Ammon's horn (tissue), 1 donor: ENCODE results near the gene TCN2.
A peak's percentile ranks its signal among the peaks of the same experiment; 100 is the strongest.
"Not testable (repeated sequence)": the region's sequence is repeated elsewhere in the genome, so short reads cannot be mapped to it uniquely, and the experiment has no call there.

Experiments used
- DNase-seq: peaks from one replicate; pipeline ENCODE4 v3.0.0-alpha.2; 2016; ENCODE audit warnings: low spot score

TCN2 gene

DNA sequence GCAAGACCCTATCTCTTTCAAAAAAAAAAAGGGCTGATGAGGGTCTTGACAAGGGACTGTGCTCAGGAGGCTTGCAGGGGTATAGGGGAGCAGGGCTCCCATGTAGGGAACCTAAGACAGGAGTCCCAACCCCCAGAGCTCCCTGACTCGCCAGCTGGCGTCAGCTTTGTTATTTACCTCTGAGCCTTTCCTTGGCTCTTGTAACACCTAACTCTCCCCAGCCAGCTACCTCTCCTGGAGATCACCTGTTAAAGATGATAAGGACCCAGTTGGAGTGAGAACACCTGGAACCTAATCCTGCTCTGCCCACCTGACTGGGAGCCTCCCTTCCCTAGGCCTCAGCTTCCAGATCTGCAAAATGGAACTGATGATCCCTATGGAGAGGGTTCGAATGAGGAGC lies 41.9 kb downstream of the TCN2 start:
- no peak for DNase-seq

DNA sequence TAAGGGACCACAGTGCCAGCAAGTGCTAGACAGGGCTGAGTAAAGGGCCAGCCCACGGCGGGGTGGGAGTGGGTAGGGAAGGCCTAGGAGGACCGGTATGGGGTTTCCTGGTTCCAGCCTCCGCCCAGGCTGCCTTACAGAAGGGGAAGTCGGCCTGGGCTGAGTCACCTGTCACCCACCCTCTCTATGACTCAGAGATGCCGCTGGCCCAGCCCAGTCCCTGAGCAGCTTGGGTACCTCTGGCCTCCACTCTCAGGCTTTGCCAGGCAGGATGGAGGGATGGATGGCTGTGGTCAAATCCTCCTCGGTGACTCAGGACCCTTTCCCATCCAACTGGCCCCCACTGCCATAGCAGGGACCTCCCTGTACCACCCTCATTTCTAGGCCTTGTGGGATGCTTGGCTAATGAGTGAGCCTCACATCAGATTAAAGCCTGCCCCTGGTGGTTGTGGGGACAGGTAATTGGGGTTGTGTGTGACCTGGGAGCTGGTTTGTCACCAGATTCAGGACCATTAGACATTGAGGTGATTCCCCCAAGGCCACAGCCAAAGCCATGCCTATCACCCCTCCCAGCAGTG lies 42.5 kb downstream of the TCN2 start:
- DNase-seq: no peak

DNA sequence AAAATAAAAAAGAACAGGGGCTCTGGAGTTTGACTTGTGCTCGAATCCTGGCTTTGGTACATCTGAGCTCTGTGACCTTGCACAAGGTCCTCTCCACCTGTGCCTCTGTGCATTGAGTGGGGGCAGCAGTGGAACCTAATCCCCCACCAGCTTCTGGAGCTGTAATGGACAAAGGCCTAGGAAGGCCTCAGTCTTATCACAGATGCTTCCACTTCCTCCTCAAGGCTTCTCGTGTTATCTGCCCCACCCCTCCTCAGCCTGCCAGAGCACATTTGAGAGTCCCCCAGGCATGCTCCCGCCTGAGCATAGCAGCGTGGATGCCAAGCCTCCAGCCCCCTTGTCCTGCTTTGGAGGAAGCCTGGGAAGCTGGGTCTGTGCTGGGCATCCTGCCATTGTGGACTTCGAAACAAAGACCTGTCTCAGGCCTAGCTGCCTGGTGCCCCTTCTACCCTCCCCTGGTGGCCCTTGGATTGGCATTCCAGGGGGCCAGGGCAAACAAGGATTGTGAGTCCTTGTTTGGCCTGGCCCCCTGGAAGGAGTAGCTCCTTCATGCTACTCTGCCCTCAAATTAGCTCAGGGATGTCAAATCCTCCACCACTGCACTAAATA lies 43.6 kb downstream of the TCN2 start:
- DNase-seq: peak; percentile 87

DNA sequence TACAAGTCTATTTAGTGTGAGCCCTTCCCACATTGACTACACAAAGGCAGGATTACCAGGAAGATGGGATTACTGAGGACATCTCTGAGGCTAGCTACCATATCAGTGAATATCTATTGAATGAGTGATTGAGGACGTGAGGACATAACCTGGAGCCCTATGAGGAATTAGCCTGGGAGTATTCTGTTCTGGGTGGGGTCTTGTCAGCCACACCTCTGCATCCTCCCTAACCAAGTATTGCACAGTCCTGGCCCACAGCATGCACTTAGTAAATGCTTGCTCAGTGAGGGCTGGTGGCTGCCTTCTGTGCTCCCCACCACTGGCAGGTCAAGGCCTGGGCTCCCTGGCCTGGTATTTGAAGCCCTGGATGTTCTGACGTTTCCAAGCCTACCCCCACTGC lies 45.9 kb downstream of the TCN2 start:
- no peak for DNase-seq

DNA sequence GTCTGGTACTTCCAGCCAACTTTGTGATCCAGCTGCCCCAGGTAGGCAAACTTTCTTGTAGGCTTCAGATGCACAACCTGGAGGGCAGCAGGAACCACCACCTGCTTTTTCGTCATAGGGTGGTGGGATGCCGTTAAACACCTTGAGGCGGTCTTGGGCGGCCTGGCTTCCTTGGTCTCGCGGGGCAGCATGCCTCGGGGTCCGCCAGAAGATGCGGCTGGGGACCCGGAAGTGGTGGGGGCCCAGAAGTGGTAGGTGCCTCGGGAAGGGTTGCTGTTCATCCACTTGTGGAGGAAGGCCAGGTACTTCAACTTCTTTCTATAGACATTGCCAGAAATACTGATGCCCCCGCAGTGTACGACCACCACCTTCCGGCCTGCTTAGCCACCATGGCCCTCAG lies 47.4 kb downstream of the TCN2 start:
- no peak for DNase-seq

DNA sequence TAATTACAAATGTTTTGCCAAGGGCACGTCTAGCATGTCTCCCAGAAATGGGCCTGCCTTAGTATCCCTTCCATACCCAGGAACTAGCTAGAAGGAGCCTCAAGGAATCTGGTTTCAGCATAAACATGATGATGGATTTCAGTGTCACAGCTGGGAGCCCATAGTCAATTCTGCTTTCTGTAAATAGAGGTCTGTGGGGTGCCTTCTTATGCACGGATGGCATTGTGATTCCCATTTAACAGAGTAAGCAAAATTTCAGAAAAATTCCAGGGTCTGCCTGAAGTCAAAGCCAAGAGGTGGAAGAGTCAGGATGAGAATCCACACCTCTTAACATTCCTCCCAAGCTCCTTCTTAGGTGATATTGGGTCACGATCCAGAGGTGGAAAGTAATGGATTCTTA lies 48.6 kb downstream of the TCN2 start:
- no peak for DNase-seq

DNA sequence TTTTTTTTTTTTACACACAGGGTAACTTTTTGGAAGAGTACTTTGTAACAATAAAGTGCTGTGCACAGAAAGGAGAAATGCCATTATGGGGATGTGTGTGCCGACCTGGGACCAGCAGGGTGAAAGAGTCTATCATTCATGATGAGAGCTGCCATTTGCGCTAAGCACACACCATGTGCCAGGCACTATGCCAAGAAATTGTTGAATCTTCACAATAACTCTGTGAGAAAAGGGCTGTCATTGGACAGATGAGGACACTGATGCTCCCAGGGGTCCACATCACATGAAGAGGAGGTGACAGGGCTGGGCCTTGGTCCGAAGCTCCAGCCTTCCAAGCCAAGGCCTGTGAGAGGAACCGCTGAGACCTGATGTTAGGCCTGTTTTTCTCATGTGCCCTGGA lies 55.1 kb downstream of the TCN2 start:
- no peak for DNase-seq

DNA sequence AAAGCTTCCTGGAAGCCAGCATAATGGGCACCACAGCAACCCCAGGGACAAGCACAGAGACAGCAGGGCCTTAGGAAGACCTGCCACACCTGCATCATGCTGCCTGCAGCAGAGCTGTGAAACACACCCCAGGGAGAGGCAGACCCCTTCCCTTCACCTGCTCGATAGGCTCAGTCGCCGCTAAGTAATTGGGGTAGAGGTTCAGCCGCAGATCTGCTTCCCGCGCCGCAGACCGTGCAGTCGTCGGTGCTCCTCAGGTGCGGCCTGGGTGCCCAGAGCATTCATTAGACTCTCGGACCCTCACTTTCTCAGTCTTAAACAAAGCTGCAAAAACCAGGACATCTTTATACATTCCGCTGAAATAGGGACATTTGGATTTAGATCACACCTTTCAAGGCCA lies 57.8 kb downstream of the TCN2 start:
- DNase-seq: no peak

DNA sequence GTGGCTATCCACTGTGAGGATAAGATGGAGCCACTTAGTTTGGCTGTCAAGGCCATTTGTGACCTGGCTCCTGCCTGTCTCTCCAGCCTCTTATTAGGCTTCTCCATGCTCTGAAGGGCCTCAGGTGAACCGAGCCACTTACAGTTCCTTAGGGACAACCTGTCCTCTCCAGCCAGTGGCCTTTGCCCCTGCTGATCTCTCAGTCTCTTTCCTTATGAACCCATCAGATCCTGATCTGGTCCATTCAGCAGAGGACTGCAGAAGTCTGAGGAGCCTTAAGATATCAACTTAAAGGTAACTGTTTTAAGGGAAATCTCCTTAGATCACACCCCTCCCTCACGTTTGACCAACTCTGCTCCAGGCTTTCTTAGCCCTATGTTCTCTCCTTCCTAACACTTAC lies 58.3 kb downstream of the TCN2 start:
- no peak for DNase-seq

DNA sequence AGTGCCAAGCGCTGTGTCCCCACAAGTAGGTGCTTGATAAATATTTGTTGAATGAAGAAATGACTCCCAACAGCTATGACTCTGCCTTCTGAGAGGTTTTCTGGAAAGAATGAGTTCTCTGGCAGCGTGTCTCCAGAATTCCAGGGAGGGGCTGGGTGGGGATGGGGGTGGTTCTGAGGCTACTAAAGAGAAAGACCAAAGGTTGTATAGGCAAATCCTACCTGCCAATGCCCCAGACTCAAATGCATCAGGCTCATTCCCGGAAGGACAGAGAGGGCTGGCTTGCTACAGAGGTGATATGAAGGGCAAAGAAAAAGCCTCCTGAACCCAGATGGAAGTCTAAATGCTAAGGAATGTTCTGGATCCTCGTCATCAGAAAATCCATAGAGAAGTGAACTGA lies 58.8 kb downstream of the TCN2 start:
- no peak for DNase-seq

DNA sequence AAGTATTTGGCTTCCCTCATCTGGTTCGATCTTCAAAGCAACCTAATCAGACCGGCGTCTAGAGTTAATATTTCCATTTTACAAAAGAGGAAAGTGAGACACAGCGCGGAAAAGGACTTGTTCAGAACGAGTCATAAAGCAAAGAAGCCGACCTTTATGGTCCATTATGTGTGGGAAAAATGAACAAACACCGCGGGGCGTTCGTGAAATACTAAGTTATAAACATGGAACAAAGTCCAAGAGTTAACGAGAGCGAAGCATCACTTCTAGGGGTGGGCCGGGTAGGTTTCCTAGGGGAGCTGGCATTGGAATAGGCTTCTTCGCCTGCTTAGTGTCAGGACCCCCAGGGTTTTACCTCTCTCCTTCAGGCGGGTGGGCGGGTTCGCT lies 60.1 kb downstream of the TCN2 start:
- no peak for DNase-seq

DNA sequence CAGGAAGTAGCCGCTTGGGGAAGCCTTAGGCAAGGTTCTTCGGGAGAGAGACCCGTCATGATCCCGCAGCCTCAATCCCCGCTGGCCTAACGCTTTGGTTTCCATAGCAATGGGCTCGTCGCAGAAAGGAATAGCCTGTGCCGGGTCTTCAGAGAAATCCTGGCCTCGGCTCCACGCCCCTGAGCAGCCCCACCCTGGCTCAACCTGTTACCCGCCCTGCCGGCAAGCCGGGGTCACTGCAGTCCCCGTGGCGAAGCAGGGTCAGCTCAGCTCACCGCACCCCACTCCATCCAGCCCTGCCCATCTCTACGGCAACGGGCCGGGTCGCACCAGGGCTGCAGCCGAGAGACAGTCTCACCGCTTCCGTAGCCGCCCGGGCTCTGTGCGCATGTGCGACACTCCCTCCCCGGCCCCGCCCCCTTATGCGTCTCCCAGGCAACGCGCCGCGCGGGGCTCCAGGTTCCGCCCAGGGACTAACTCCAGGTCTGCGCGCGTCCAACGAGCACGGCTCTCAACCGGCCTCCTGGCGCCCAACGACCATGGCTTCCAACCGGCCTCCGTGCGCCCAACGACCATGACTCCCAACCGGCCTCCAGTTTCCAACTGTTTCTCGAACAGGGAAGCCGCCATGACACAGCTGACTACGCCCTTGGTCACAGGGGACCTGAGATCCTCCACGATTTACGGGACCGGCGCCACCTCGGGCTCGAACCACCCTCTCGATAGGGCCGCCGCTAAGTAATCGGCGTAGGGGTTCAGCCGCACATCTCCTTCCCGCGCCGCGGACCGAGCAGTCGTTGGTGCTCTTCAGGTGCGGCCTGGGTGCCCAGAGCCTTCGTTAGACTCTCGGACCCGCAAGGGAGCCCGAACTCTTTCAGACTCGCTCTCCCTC lies 60.8 kb downstream of the TCN2 start, which contains the start of gene DUSP18:
DUSP18 (minus strand) TSS at position 382 of the 892 bp plus-strand sequence. CDS start 3,872 bp downstream, outside the sequence.
- DNase-seq: peak; percentile 94

DNA sequence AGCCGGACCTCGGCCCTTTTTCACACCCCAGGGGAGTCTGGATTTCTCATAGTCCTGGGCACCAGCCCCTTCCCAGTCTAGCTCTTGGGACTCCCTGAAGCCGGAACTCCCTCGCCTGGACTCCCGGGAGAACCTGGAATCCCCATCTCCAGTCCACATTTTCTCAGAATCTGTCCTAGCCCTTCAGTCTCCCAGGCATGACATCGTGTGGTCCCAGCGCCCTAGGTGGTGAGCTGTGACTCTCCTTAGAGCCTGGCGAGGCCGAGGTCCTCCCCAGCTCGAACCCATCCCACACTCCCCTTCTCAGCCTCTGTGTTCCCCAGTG lies 61.4 kb downstream of the TCN2 start:
- no peak for DNase-seq

DNA sequence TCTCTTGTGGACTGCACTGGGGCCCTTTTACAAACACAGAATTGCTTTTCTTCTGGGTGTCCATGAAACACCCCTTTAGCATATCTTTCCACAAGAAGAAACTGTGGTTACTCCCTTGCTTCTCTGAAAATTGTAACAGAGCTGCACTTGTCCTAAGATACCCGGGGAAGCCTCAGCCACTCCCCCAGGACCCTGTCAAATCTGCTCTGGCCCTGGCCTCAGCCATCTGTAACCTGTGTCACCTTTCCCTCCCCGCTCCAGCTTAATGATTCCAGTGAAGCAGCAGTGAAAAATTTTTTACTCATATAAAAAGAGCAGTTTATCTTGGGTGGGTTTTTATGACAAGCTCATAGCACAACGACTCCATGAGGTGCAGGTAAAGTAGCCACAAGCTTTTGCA lies 64.1 kb downstream of the TCN2 start:
- DNase-seq: no peak

DNA sequence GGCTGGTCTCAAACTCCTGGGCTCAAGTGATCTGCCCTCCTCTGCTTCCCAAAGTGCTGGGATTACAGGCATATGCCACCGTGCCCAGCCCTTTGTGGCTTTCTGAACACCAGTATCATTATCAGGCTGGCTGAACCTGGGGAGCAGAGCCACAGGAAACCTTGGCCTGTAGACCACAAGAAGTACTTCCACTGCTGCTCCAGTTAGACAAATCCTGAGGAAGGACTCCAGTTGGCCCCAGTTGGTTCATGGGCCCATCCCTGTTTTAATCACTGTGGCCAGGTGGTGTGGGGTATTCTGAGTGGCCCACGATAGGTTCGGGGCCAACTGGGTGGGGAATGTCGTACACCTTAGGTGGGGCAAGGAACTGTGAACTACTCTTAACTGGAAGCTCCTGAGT lies 66.2 kb downstream of the TCN2 start:
- DNase-seq: no peak

DNA sequence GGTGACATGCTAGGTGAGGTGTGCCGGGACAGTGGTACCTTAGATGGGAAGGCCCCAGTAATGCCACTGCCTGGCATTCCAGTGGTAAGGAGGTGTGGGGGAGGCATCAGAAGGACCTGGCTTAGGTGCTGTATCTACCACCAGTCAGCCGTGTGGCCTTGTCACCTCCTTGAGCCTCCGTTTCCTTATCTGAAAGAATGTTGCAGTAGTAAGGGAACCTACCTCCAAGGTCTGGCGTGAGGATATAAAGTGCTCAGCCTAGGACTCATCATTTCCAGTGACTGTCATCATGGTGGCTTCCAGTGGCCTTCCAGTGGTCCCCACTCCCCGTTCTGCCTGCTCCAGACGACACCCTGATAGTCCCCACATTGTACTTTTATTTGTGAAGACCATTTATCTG lies 67.5 kb downstream of the TCN2 start:
- DNase-seq: no peak

DNA sequence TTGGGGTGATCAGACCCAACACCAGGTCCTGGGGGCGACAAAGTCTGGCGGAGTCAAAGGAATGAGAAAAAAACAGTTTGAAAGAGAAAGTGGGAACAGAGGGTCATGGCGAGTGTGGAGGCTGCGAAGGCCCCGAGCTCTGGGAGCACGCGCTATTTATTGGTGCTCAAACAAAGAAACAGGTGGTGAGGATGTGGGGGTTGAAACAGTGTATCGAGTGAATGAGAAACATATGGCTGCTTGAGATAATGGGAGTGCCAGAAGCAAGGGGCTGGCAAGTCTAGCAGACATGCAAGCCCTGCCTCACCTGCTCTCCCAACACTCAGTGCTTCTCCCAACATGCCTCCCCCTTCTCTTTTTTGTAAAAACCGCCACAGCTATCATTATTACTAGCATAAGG lies 68.5 kb downstream of the TCN2 start:
- DNase-seq: no peak

DNA sequence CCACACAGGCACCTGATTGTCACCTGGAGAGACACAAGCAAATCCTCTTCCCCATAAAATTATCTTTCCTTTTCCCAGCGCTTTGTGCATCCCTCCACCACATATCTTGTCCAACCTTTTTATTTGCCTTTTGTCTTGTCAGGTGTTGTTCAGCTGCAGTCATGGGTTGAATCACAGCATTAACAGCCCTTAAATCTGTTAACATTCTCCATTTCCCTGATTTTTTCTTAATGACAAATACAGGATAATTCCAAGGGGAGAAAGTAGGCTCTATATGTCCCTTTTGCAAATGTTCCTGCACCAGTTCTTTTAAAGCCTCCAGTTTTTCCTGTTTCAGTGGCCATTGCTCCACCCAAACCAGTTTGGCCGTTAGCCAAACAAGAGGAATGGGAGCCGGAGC lies 69.6 kb downstream of the TCN2 start:
- not testable (repeated sequence) for DNase-seq
